ENCODE data around the gene CTPS2.
"Not testable (repeated sequence)": the region's sequence is repeated elsewhere in the genome, so short reads cannot be mapped to it uniquely, and the experiment has no call there.

Gene CTPS2

GRCh38 chrX:16618422-16618821 lies 94.0 kb downstream of the CTPS2 start:
- no peak overlapping the region for H3K4me3 ChIP-seq (ENCODE audit: low read depth, low read length)
- no peak for TF ChIP-seq CTCF (IDR thresholded peaks at IDR 0.05; ENCODE audit: low read depth, low read length, missing control alignments)
- DNase-seq (ENCODE audit: low read depth), result no peak
- in situ Hi-C loops (cut with HindIII; ENCODE audit: low sequenced_read_pairs), result no loop called here

- TF ChIP-seq CTCF (IDR thresholded peaks at IDR 0.05; ENCODE audit: low read depth, low read length, missing control alignments), result no peak
- no peak for DNase-seq (ENCODE audit: low read depth)
- no peak overlapping the region for H3K4me3 ChIP-seq (ENCODE audit: low read depth, low read length)
- in situ Hi-C loops (cut with HindIII; ENCODE audit: low sequenced_read_pairs), result no loop called here
These were observed 95.1 kb downstream of the CTPS2 start for GRCh38 chrX:16617382-16617781.

- H3K4me3 ChIP-seq (ENCODE audit: low read depth, low read length), result no peak overlapping the region
- in situ Hi-C loops (cut with HindIII; ENCODE audit: low sequenced_read_pairs), result no loop called here
- DNase-seq (ENCODE audit: low read depth), result no peak
- no peak for TF ChIP-seq CTCF (IDR thresholded peaks at IDR 0.05; ENCODE audit: low read depth, low read length, missing control alignments)
These were observed 100.1 kb downstream of the CTPS2 start for GRCh38 chrX:16612257-16612897.

GRCh38 chrX:16610654-16611053 lies 101.8 kb downstream of the CTPS2 start:
- H3K4me3 ChIP-seq (ENCODE audit: low read depth, low read length); DNase-seq (ENCODE audit: low read depth); in situ Hi-C loops (cut with HindIII; ENCODE audit: low sequenced_read_pairs): not testable (repeated sequence)

- TF ChIP-seq CTCF (IDR thresholded peaks at IDR 0.05; ENCODE audit: low read depth, low read length, missing control alignments), result no peak
- no peak overlapping the region for H3K4me3 ChIP-seq (ENCODE audit: low read depth, low read length)
- in situ Hi-C loops (cut with HindIII; ENCODE audit: low sequenced_read_pairs), result no loop called here
- no peak for DNase-seq (ENCODE audit: low read depth)
These were observed 102.3 kb downstream of the CTPS2 start for GRCh38 chrX:16610121-16610621.

- in situ Hi-C loops (cut with HindIII; ENCODE audit: low sequenced_read_pairs), result no loop called here
- H3K4me3 ChIP-seq (ENCODE audit: low read depth, low read length), result no peak overlapping the region
- DNase-seq (ENCODE audit: low read depth), result no peak
- no peak for TF ChIP-seq CTCF (IDR thresholded peaks at IDR 0.05; ENCODE audit: low read depth, low read length, missing control alignments)
These were observed 106.2 kb downstream of the CTPS2 start for GRCh38 chrX:16606142-16606720.

GRCh38 chrX:16604337-16604736 lies 108.1 kb downstream of the CTPS2 start:
- in situ Hi-C loops (cut with HindIII; ENCODE audit: low sequenced_read_pairs), result no loop called here
- no peak for DNase-seq (ENCODE audit: low read depth)
- TF ChIP-seq CTCF (IDR thresholded peaks at IDR 0.05; ENCODE audit: low read depth, low read length, missing control alignments), result no peak
- no peak overlapping the region for H3K4me3 ChIP-seq (ENCODE audit: low read depth, low read length)
